CD4-positive, alpha-beta T cell (primary cell): ENCODE measurements around the gene TARP.

Source experiments
- ATAC-seq: fragments of 200-7000 bp; cut with Tn5 transposase; one replicate; pipeline ENCODE4 v1.10.0; 2022; ENCODE audit warnings: mild to moderate bottlenecking; ENCODE audit not compliant: poor library complexity
- CTCF ChIA-PET: fragments of 350-600 bp; sonication (Branson Sonifier 250); formaldehyde crosslinking; loops from one replicate; lab custom pipeline; 2021; ENCODE audit warnings: antibody characterized with exemption, inconsistent platforms; lab: Charles Lee
- POLR2A ChIA-PET: fragments of 350-600 bp; sonication (Branson Sonifier 250); formaldehyde crosslinking; loops from one replicate; lab custom pipeline; 2021; ENCODE audit warnings: antibody characterized with exemption, inconsistent platforms; lab: Charles Lee
- DNase-seq, 14 experiments: peaks; one replicate each; pipeline ENCODE4 v3.0.0-alpha.2; 2013 to 2020; ENCODE audit warnings: mixed read lengths in 2 of 14
- H3K27ac ChIP-seq, 2 donors: one replicate each; pipeline versions ENCODE4 v1.5.1 to v1.7.0; 2013; ENCODE audit warnings: low read length in 2 of 2, low read depth in 1 of 2, mild to moderate bottlenecking in 1 of 2
- H3K27me3 ChIP-seq, 2 experiments: 1 replicate in 1 of 2; 2 replicates in 1 of 2; pipeline versions ENCODE4 v1.6.1 to v1.7.0; 2013; ENCODE audit warnings: low read length in 2 of 2, control low read depth in 1 of 2, mild to moderate bottlenecking in 1 of 2, moderate library complexity in 1 of 2; ENCODE audit not compliant: insufficient read depth in 2 of 2, control insufficient read depth in 1 of 2
- H3K36me3 ChIP-seq: one replicate; pipeline ENCODE4 v1.6.1; 2013; ENCODE audit warnings: low read length, control low read depth; ENCODE audit not compliant: insufficient read depth
- H3K4me1 ChIP-seq: one replicate; pipeline ENCODE4 v1.6.1; 2013; ENCODE audit warnings: low read length, control low read depth; ENCODE audit not compliant: insufficient read depth
- H3K4me3 ChIP-seq: one replicate; pipeline ENCODE4 v1.5.1; 2013; ENCODE audit warnings: mild to moderate bottlenecking, low read length, moderate library complexity
- H3K9me3 ChIP-seq, 2 experiments: 1 replicate in 1 of 2; 2 replicates in 1 of 2; pipeline versions ENCODE4 v1.6.1 to v1.7.0; 2013; ENCODE audit warnings: low read length in 2 of 2, mild to moderate bottlenecking in 2 of 2, control low read depth in 1 of 2, moderate library complexity in 1 of 2; ENCODE audit not compliant: control insufficient read depth in 1 of 2, insufficient read depth in 1 of 2
- H3K27ac Mint-ChIP-seq: one replicate; pipeline ENCODE4 v1.8.0; 2020; ENCODE audit warnings: mixed read lengths
- H3K27me3 Mint-ChIP-seq: one replicate; pipeline ENCODE4 v1.8.0; 2021; ENCODE audit warnings: mixed read lengths
- H3K36me3 Mint-ChIP-seq: one replicate; pipeline ENCODE4 v1.8.0; 2021; ENCODE audit warnings: low read depth, mixed read lengths
- H3K4me1 Mint-ChIP-seq: one replicate; pipeline ENCODE4 v1.8.0; 2021; ENCODE audit warnings: low read depth, mixed read lengths
- H3K4me3 Mint-ChIP-seq: one replicate; pipeline ENCODE4 v1.8.0; 2020; ENCODE audit warnings: mild to moderate bottlenecking, mixed read lengths
- H3K9me3 Mint-ChIP-seq: one replicate; pipeline ENCODE4 v1.8.0; 2020; ENCODE audit warnings: mixed read lengths
- CTCF ChIP-seq: fragments of 200-600 bp; IDR thresholded peaks from one replicate; pipeline ENCODE4 v1.8.0; 2022; ENCODE audit warnings: antibody characterized with exemption, mild to moderate bottlenecking
- intact Hi-C, 2 experiments: fragments of 100-400 bp; cut with DNase I in 1 of 2; cut with micrococcal nuclease in 1 of 2; formaldehyde crosslinking; loops; one replicate each; pipeline versions ENCODE4 v1.15.1 to v1.9.0; 2023 to 2025; cut with DNase I, micrococcal nuclease

Gene TARP

GRCh38 chr7:38300175-38300574, 26.7 kb upstream of the TARP start:
- ChIA-PET POLR2A (interaction anchor here (0.5 kb wide), 1 partner anchor 21 kb away, joined by 3 read pairs; no protein-coding TSS in a partner anchor), CTCF (interaction anchor here (0.7 kb wide), 1 partner anchor 25 kb away, joined by 3 read pairs; no protein-coding TSS in a partner anchor)
- ATAC-seq = peak; percentile 48
- H3K36me3 Mint-ChIP-seq = no peaks in the 10 kb centered on the region
- Histone ChIP-seq H3K27ac (no peak overlapping the region), H3K27me3 (no peaks in the 10 kb centered on the region), H3K4me3 (peak overlapping the region; percentile 51), H3K4me1 (peaks cover 6% of the 10 kb centered on the region), H3K9me3 (no peaks in the 10 kb centered on the region), H3K36me3 (no peaks in the 10 kb centered on the region)
- no peak for TF ChIP-seq CTCF
- H3K27me3 Mint-ChIP-seq = no peaks in the 10 kb centered on the region
- no peaks in the 10 kb centered on the region for H3K9me3 Mint-ChIP-seq
- no peaks in the 10 kb centered on the region for H3K4me1 Mint-ChIP-seq
- peak overlapping the region; percentile 54 for H3K27ac Mint-ChIP-seq
- peak in 3 of 14 experiments; percentile 5 to 59 (median 47) for DNase-seq
- H3K4me3 Mint-ChIP-seq = peak overlapping the region; percentile 82
- intact Hi-C loops = no loop called here

- CTCF ChIA-PET = interaction anchor here (0.7 kb wide), 1 partner anchor 25 kb away, joined by 3 read pairs; no protein-coding TSS in a partner anchor
- DNase-seq (no peak), ATAC-seq (no peak)
- Mint-ChIP-seq H3K4me1 (no peaks in the 10 kb centered on the region), H3K4me3 (peak overlapping the region; percentile 82), H3K27me3 (no peaks in the 10 kb centered on the region), H3K36me3 (no peaks in the 10 kb centered on the region), H3K9me3 (no peaks in the 10 kb centered on the region), H3K27ac (peak overlapping the region; percentile 54)
- TF ChIP-seq CTCF = no peak
- no peaks in the 10 kb centered on the region for H3K36me3 ChIP-seq
- no peaks in the 10 kb centered on the region for H3K27me3 ChIP-seq
- H3K27ac ChIP-seq = no peak overlapping the region
- POLR2A ChIA-PET = interaction anchor here (0.5 kb wide), 1 partner anchor 22 kb away, joined by 3 read pairs; no protein-coding TSS in a partner anchor
- intact Hi-C loops = no loop called here
- H3K4me1 ChIP-seq = no peaks in the 10 kb centered on the region
- no peaks in the 10 kb centered on the region for H3K9me3 ChIP-seq
- H3K4me3 ChIP-seq = peak overlapping the region; percentile 51
Measured at GRCh38 chr7:38299275-38299931, 26.0 kb upstream of the TARP start.

- Mint-ChIP-seq H3K27ac (no peak overlapping the region), H3K4me3 (no peak overlapping the region), H3K4me1 (no peaks in the 10 kb centered on the region), H3K9me3 (no peaks in the 10 kb centered on the region), H3K36me3 (no peaks in the 10 kb centered on the region), H3K27me3 (no peaks in the 10 kb centered on the region)
- DNase-seq (no peak), ATAC-seq (no peak)
- Histone ChIP-seq H3K4me1 (no peaks in the 10 kb centered on the region), H3K27ac (no peak overlapping the region), H3K4me3 (no peak overlapping the region), H3K9me3 (no peaks in the 10 kb centered on the region), H3K27me3 (no peaks in the 10 kb centered on the region), H3K36me3 (no peaks in the 10 kb centered on the region)
- CTCF ChIA-PET = no interaction called here
- TF ChIP-seq CTCF = no peak
- POLR2A ChIA-PET = no interaction called here
- intact Hi-C loops = no loop called here
Measured at GRCh38 chr7:38296059-38296857, 22.8 kb upstream of the TARP start.
